Fibroblast of mammary gland (primary cell): ENCODE results near the gene ITGA7.

ENCODE experiments used
- DNase-seq: peaks from one replicate; pipeline ENCODE4 v3.0.0-alpha.2; 2010; ENCODE audit warnings: low read depth
- H3K4me3 ChIP-seq: 2 replicates; pipeline ENCODE4 v1.5.1; 2011; ENCODE audit warnings: low read depth, mild to moderate bottlenecking, low read length, moderate library complexity; ENCODE audit not compliant: control insufficient read depth
- CTCF ChIP-seq: conservative IDR thresholded peaks from 2 replicates; pipeline ENCODE4 v1.5.1; 2011; ENCODE audit warnings: low read depth, low read length, inconsistent platforms; ENCODE audit not compliant: control insufficient read depth, insufficient read depth

Gene ITGA7

GRCh38 chr12:55698241-55698955 lies 9.3 kb downstream of the ITGA7 start:
- TF ChIP-seq CTCF, result no peak
- no peak overlapping the region for H3K4me3 ChIP-seq
- no peak for DNase-seq

DNA sequence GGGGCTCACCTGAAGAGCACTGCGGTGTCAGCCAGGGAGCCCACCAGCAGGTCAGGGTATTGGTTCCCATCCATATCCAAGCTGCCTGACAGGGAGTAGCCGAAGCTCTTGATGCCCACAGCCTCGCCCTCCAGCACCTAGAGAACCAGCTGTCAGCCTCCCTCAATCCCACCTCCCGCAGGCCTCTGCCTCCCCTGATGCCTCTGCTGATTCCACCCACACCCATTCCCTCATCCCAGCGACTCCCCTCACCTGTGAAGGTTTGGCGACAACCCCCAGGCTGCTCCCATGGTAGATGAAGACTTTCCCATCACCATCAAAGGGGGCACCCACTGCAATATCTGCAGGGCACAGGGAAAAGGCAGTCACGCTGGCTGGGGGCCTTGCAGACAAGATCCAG lies 10.0 kb downstream of the ITGA7 start:
- no peak for DNase-seq
- no peak overlapping the region for H3K4me3 ChIP-seq
- TF ChIP-seq CTCF, result no peak

- no peak overlapping the region for H3K4me3 ChIP-seq
- DNase-seq, result no peak
- TF ChIP-seq CTCF, result no peak
Observed at GRCh38 chr12:55696796-55697462, 10.8 kb downstream of the ITGA7 start.

GRCh38 chr12:55696141-55696540 lies 11.6 kb downstream of the ITGA7 start:
- TF ChIP-seq CTCF, result no peak
- no peak overlapping the region for H3K4me3 ChIP-seq
- no peak for DNase-seq

- H3K4me3 ChIP-seq, result no peak overlapping the region
- DNase-seq, result no peak
- no peak for TF ChIP-seq CTCF
Observed at GRCh38 chr12:55695349-55695748, 12.4 kb downstream of the ITGA7 start.

- no peak for TF ChIP-seq CTCF
- no peak for DNase-seq
- H3K4me3 ChIP-seq, result no peak overlapping the region
Observed at GRCh38 chr12:55694651-55695050, 13.1 kb downstream of the ITGA7 start.
